ENCODE measurements around the gene RNF182. TPM values are rescaled to one million over a fixed set of nuclear protein-coding genes. Genes with fewer than 3 reads are reported as not detected.
A peak's percentile ranks its signal among the peaks of the same experiment; 100 is the strongest.

Gene RNF182
- total RNA-seq, 1 donor from 2014 or later: 6.1 TPM

GRCh38 chr6:13919861-13920260, 4.9 kb upstream of the RNF182 start:
- H3K27me3 ChIP-seq: peaks cover 14% of the 10 kb centered on the region
- H3K36me3 ChIP-seq: no peaks in the 10 kb centered on the region
- DNase-seq (no peak), ATAC-seq (no peak)
- peaks cover 10% of the 10 kb centered on the region for H3K4me1 ChIP-seq
- H3K4me3 ChIP-seq: no peak overlapping the region
- no peaks in the 10 kb centered on the region for H3K9me3 ChIP-seq
- no peak overlapping the region for H3K27ac ChIP-seq
- intact Hi-C loops (cut with DNase I): loop anchor here (10.0 kb wide), 1 partner anchor 135 kb away; no protein-coding TSS in a partner anchor
- no peak for TF ChIP-seq CTCF (IDR thresholded peaks at IDR 0.05)

DNA sequence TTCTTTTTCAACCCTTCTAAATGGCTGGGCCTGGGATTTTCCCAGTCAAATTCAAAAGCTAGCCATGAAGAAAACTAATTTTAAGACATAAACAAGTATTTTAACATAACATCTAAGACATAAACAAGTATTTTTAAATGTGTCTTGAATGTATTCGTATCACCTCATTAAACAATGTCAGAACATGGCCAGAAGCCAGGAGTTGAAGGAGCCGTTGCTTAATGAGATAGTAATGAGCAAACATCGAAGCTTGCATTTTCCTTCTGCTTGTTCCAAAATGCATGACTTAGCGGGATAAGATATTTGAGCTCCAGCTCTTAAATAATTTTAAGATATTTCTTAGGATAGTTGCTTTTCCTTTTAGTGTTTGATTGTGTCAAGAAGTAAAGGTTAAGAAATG, 4.2 kb upstream of the RNF182 start:
- TF ChIP-seq CTCF (IDR thresholded peaks at IDR 0.05): no peak
- Histone ChIP-seq H3K36me3 (no peaks in the 10 kb centered on the region), H3K4me3 (no peak overlapping the region), H3K4me1 (peaks cover 10% of the 10 kb centered on the region), H3K27me3 (peaks cover 19% of the 10 kb centered on the region), H3K9me3 (no peaks in the 10 kb centered on the region), H3K27ac (no peak overlapping the region)
- DNase-seq: no peak
- no peak for ATAC-seq
- intact Hi-C loops (cut with DNase I): no loop called here

DNA sequence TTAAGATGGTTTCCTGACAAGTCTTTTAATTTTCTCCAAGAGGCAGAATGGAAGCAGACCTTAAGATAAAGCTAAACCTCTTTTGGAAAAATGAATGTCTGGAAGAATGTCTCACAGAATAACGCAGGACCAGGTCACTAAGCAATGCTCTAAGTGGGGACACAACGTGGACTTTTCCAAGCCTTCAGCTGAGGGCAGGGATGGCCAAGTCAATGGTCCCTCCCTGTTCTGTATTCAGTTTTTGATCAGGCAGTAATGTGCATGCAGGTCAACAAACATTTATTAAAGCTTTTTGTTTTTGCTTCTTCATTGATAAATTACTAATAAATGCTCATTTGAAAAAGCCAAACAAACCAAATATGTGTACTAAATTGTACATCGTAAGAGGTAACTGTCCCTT, 2.0 kb upstream of the RNF182 start:
- Histone ChIP-seq H3K9me3 (no peaks in the 10 kb centered on the region), H3K4me1 (no peaks in the 10 kb centered on the region), H3K36me3 (no peaks in the 10 kb centered on the region), H3K4me3 (no peak overlapping the region), H3K27ac (no peak overlapping the region), H3K27me3 (peaks cover 34% of the 10 kb centered on the region)
- DNase-seq (no peak), ATAC-seq (no peak)
- TF ChIP-seq CTCF (IDR thresholded peaks at IDR 0.05): no peak
- intact Hi-C loops (cut with DNase I): no loop called here

DNA sequence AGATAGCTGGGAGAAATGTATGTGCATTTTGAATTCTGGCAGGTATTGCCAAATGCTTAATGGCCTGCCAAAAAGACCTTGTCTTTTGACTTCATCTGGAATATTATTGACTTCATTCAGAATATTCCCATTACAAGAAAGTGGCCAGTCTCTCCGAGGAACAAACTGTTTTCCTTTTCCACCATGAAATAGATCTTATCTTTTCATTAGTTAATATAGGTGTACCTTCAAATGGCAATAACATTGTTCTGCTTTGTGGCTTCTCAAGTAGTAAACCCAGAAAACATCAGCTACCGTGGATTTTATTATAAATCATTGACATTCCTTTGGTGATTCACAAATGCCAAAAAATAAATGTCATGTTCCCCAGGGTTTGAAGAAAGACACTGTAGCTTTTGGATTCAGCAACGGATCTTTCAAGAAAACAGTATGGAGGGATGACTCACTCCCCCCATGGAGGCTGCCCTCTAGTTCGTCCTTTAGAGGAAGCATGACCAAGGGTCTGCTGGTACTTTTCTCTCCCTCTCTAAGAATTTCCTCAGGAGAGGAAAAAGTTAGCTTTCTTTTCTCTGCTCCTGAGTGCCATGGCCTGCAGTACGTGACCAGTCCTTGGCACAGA, 1.1 kb upstream of the RNF182 start:
- intact Hi-C loops (cut with DNase I): no loop called here
- Histone ChIP-seq H3K9me3 (no peaks in the 10 kb centered on the region), H3K27ac (peak overlapping the region; percentile 56), H3K4me3 (peak overlapping the region; percentile 48), H3K4me1 (no peaks in the 10 kb centered on the region), H3K36me3 (no peaks in the 10 kb centered on the region), H3K27me3 (peaks cover 36% of the 10 kb centered on the region)
- DNase-seq (no peak), ATAC-seq (no peak)
- TF ChIP-seq CTCF (IDR thresholded peaks at IDR 0.05): no peak

GRCh38 chr6:13924146-13924948, 405 bp upstream of the RNF182 start:
- DNase-seq: peak; percentile 76
- ATAC-seq: peak; percentile 78
- intact Hi-C loops (cut with DNase I): no loop called here
- H3K36me3 ChIP-seq: no peaks in the 10 kb centered on the region
- TF ChIP-seq CTCF (IDR thresholded peaks at IDR 0.05): no peak
- peak overlapping the region; percentile 56 for H3K27ac ChIP-seq
- H3K4me1 ChIP-seq: no peaks in the 10 kb centered on the region
- H3K4me3 ChIP-seq: peak overlapping the region; percentile 48
- peaks cover 43% of the 10 kb centered on the region for H3K27me3 ChIP-seq
- no peaks in the 10 kb centered on the region for H3K9me3 ChIP-seq
